HTERT RPE-1 (cell line): ENCODE measurements around the gene KLHL10.

ENCODE experiments used
- in situ Hi-C: fragments of 300-500 bp; cut with MboI; formaldehyde crosslinking; loops from 4 replicates; pipeline ENCODE4 v1.14.3; 2020; ENCODE audit warnings: low sequenced_read_pairs

KLHL10 gene

DNA sequence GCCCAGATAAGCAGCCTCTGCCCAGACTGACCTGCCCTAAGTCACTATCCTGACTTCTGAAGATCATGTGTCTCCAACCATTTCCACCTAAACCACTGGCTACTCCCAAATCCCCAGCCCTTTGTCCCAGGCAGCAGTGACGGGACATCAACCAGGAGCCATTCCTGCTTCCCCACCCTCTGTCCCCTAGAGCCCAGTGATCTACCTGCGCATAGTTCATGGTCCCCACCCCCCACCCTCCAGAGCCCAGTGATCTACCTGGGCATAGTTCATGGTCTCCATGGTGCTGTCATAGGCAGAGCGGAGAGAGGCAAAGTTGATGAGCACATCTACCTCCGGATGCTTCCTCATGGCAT lies 54.4 kb downstream of the KLHL10 start:
- in situ Hi-C loops, result no loop called here

- in situ Hi-C loops, result no loop called here
Observed at GRCh38 chr17:41893384-41893783, 55.8 kb downstream of the KLHL10 start.

DNA sequence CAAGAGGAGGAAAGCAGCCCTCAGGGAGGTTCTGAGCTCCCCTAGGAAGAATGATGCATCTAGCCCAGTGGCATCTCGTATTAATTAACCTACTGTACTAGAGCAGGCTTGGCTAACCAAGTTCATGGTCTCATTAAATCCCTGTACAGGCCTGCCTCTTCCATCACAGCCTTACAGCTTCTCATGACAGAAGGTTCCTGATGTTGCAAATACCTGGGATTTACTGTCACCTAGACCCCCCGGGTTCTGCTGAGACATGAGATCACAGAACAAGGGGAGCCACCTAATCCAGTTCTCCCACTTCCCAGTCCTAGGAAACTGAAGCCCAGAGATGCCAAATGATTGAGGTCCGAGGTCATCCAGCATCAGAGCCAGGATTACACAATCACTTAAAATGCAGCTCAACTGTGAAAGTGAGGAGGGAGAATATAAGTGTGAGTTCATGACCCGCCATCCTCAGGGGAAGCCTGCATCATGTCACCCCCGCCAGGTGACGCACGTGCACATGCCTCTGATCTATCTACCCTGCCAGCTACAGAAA lies 57.2 kb downstream of the KLHL10 start:
- in situ Hi-C loops, result no loop called here

- in situ Hi-C loops, result no loop called here
Observed at GRCh38 chr17:41895617-41896016, 58.0 kb downstream of the KLHL10 start.

- in situ Hi-C loops, result no loop called here
Observed at GRCh38 chr17:41896726-41897125, 59.1 kb downstream of the KLHL10 start.
